Suprapubic skin (tissue), 4 donors: ENCODE results near the gene MTR. TPM values are rescaled to one million over a fixed set of nuclear protein-coding genes. Genes with fewer than 3 reads are reported as not detected.

Experiments used
- DNase-seq, 2 donors: peaks; one replicate each; pipeline ENCODE4 v3.0.0-alpha.2; 2019; ENCODE audit warnings: low spot score in 2 of 2
- H3K27ac ChIP-seq: fragments of 200-600 bp; sonication (generic); one replicate; pipeline ENCODE4 v1.5.1; 2019
- H3K27me3 ChIP-seq: fragments of 200-600 bp; sonication (generic); one replicate; pipeline ENCODE4 v1.5.1; 2019
- H3K36me3 ChIP-seq: fragments of 200-600 bp; sonication (generic); one replicate; pipeline ENCODE4 v1.5.1; 2019
- H3K4me1 ChIP-seq: fragments of 200-600 bp; sonication (generic); one replicate; pipeline ENCODE4 v1.5.1; 2019
- H3K4me3 ChIP-seq: fragments of 200-600 bp; sonication (generic); one replicate; pipeline ENCODE4 v1.5.1; 2019; ENCODE audit warnings: mild to moderate bottlenecking
- H3K9me3 ChIP-seq: fragments of 200-600 bp; sonication (generic); one replicate; pipeline ENCODE4 v1.5.1; 2019
- EP300 ChIP-seq: sonication (generic); formaldehyde crosslinking; IDR thresholded peaks from one replicate; pipeline ENCODE4 v1.6.1; 2017; ENCODE audit warnings: antibody characterized with exemption
- POLR2A ChIP-seq, 2 donors: fragments of 450-650 bp; IDR thresholded peaks; one replicate each; pipeline ENCODE4 v1.6.1; 2017; ENCODE audit warnings: antibody characterized with exemption in 2 of 2, mild to moderate bottlenecking in 2 of 2, moderate library complexity in 2 of 2
- POLR2AphosphoS5 ChIP-seq, 3 donors: sonication (generic); formaldehyde crosslinking; IDR thresholded peaks; one replicate each; pipeline ENCODE4 v1.6.1; 2017; ENCODE audit warnings: antibody characterized with exemption in 3 of 3
- WGBS: methylation state at CpG from one replicate; pipeline ENCODE4 v1.1.5; 2018; 5-methylcytosine and 5-hydroxymethylcytosine counted together
- total RNA-seq, 4 donors: library from RNA; depleted of rRNA; stranded (reverse); fragments of >200 nt; gene quantifications; one replicate each; pipeline ENCODE4 v1.1.0, GENCODE V29; 2016
- TF ChIP-seq, protein P1 (sequence below), 2 donors: fragments of 200-600 bp in 1 of 2; fragments of 450-650 bp in 1 of 2; sonication (generic) in 1 of 2; IDR thresholded peaks; one replicate each; pipeline ENCODE4 v1.5.1; 2016 to 2019; ENCODE audit warnings: antibody characterized with exemption in 2 of 2, mild to moderate bottlenecking in 1 of 2, moderate library complexity in 1 of 2

MTR gene
- total RNA-seq, 4 donors from 2014 or later = 17.7 to 77.7 (median 27.3) TPM

DNA sequence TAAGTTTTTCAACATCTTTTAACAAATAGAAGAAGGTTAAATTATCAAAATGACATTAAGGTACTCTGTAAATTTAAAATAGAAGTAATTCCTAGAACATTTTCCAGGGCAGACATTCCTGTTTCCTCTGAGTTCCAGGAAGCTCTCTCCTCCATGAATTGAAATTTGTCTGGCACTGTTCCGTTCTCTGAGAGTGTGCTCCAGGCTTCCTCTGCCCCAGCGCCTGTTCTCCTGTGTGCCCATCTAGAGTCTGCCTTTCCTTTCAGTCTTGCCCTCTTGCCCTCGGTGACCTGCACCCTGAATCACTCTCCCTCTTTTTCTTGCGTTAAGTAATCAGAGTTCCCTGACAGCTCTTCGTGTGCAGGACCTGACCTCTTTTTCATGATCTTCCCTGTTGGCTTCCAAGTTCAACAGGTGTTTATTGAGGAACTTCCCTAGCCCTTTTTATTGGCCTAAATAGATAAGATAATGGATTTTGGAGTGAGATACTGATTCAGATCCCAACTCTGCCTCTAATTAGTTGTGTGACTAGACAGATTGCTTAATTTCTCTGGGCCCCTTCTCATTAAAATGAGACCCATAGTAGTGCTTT is 77.1 kb downstream of the MTR start:
- no peak for DNase-seq
- Histone ChIP-seq H3K4me1 (no peaks in the 10 kb centered on the region), H3K4me3 (no peak overlapping the region), H3K27ac (no peak overlapping the region), H3K36me3 (peaks cover 45% of the 10 kb centered on the region), H3K9me3 (no peaks in the 10 kb centered on the region), H3K27me3 (no peaks in the 10 kb centered on the region)
- WGBS = 88% methylated on average over 5 of the region's 5 CpGs
- TF ChIP-seq POLR2A (IDR thresholded peaks at IDR 0.05) (no peak), EP300 (no peak), POLR2AphosphoS5 (IDR thresholded peaks at IDR 0.05) (no peak)
- TF ChIP-seq, protein P1, sequence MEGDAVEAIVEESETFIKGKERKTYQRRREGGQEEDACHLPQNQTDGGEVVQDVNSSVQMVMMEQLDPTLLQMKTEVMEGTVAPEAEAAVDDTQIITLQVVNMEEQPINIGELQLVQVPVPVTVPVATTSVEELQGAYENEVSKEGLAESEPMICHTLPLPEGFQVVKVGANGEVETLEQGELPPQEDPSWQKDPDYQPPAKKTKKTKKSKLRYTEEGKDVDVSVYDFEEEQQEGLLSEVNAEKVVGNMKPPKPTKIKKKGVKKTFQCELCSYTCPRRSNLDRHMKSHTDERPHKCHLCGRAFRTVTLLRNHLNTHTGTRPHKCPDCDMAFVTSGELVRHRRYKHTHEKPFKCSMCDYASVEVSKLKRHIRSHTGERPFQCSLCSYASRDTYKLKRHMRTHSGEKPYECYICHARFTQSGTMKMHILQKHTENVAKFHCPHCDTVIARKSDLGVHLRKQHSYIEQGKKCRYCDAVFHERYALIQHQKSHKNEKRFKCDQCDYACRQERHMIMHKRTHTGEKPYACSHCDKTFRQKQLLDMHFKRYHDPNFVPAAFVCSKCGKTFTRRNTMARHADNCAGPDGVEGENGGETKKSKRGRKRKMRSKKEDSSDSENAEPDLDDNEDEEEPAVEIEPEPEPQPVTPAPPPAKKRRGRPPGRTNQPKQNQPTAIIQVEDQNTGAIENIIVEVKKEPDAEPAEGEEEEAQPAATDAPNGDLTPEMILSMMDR (IDR thresholded peaks at IDR 0.05) = no peak

DNA sequence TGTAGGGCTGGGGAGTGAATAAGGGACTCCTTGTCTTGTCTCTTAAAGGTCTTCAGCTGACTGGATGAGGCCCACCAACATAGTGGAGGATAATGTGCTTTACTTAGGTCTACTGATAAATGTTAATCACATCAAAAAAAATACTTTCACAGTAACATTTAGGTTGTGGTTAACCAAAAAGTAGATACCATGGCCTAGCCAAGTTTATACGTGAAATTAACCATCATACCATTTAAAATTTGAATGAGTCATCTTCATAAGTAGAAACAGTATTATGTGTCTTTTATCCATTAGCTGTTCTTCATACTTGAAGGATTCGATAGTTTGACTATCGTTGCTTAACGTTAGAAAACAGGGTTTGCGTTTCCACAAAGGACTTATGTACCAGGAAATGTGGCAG is 80.9 kb downstream of the MTR start:
- WGBS = 91% methylated on average over 5 of the region's 5 CpGs
- TF ChIP-seq, protein P1 (IDR thresholded peaks at IDR 0.05) = no peak
- TF ChIP-seq POLR2AphosphoS5 (IDR thresholded peaks at IDR 0.05) (no peak), EP300 (no peak), POLR2A (IDR thresholded peaks at IDR 0.05) (no peak)
- Histone ChIP-seq H3K27me3 (no peaks in the 10 kb centered on the region), H3K27ac (no peak overlapping the region), H3K9me3 (no peaks in the 10 kb centered on the region), H3K36me3 (peaks cover 48% of the 10 kb centered on the region), H3K4me1 (no peaks in the 10 kb centered on the region), H3K4me3 (no peak overlapping the region)
- no peak for DNase-seq

DNA sequence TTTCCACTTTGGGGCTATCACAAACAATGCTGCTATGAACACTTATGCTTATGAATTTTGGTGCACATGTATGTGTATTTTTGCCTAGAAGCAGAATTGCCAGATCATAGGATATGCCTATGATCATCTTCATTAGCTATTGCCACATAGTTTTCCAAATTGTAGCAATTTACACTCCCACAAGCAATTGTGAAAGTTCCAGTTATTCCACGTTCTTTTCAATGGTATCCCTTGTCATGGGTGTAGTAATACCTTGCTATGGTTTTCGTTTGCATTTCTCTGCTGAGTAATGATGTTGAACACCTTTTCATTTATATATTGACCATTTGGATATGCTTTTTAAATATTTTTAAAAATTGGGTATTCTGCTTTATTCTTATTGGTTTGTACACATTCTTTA is 82.6 kb downstream of the MTR start:
- H3K4me1 ChIP-seq = no peaks in the 10 kb centered on the region
- no peak overlapping the region for H3K4me3 ChIP-seq
- 50% methylated on average over 2 of the region's 2 CpGs for WGBS
- no peak for DNase-seq
- TF ChIP-seq, protein P1 (IDR thresholded peaks at IDR 0.05) = no peak
- TF ChIP-seq POLR2A (IDR thresholded peaks at IDR 0.05) (no peak), POLR2AphosphoS5 (IDR thresholded peaks at IDR 0.05) (no peak), EP300 (no peak)
- H3K27me3 ChIP-seq = no peaks in the 10 kb centered on the region
- H3K27ac ChIP-seq = no peak overlapping the region
- H3K9me3 ChIP-seq = no peaks in the 10 kb centered on the region
- H3K36me3 ChIP-seq = peaks cover 55% of the 10 kb centered on the region

DNA sequence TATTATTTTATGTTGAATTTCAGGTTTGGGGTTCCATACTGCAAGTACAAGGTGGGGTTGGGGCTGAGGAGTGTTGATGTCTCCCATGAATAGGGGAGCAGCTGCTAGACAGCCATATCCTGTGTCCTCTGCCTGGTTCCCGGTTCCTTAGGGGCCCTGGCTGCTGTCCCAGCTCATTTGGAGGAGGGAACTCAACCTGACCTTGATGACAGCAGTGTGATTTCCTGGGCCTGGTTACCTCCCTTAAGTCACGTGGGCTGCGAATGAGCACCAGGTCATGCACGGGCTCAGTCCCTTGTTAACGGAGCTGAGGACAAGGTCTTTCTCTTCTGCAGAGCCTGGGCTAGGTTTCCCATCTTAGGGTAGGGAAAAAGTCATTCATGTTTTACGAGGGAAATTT is 85.1 kb downstream of the MTR start:
- Histone ChIP-seq H3K4me1 (no peaks in the 10 kb centered on the region), H3K27me3 (no peaks in the 10 kb centered on the region), H3K27ac (no peak overlapping the region), H3K36me3 (peaks cover 54% of the 10 kb centered on the region), H3K9me3 (no peaks in the 10 kb centered on the region), H3K4me3 (no peak overlapping the region)
- no peak for DNase-seq
- TF ChIP-seq POLR2AphosphoS5 (IDR thresholded peaks at IDR 0.05) (no peak), POLR2A (IDR thresholded peaks at IDR 0.05) (no peak), EP300 (no peak)
- TF ChIP-seq, protein P1 (IDR thresholded peaks at IDR 0.05) = no peak
- 92% methylated on average over 6 of the region's 6 CpGs for WGBS

DNA sequence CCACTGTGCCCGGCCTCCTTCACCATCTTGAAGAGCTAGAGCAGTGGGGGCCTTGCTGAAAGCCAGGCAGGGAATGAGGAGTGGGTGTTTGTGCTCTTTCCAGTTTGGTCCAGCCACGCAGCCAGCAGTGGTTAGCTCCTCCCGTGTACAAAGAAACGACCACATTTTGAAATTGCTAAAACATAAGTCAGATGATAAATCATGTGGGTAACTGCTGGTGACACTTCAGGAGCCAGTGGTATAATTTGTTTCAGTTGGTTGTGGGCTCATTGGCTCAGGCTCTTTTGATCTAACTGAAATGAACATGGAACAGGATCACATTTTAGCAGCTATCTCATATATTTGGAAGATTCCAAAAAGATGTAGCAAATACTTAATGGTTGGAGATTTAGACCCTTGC is 87.6 kb downstream of the MTR start:
- Histone ChIP-seq H3K36me3 (peaks cover 67% of the 10 kb centered on the region), H3K27ac (no peak overlapping the region), H3K4me3 (no peak overlapping the region), H3K27me3 (no peaks in the 10 kb centered on the region), H3K4me1 (no peaks in the 10 kb centered on the region), H3K9me3 (no peaks in the 10 kb centered on the region)
- no peak for DNase-seq
- no peak for TF ChIP-seq EP300
- TF ChIP-seq, protein P1 (IDR thresholded peaks at IDR 0.05) = no peak
- TF ChIP-seq POLR2A (IDR thresholded peaks at IDR 0.05) = no peak
- TF ChIP-seq POLR2AphosphoS5 (IDR thresholded peaks at IDR 0.05) = no peak
- WGBS = 52% methylated on average over 4 of the region's 4 CpGs
